Mammary epithelial cell (primary cell): ENCODE data around the gene APOA4.

Source experiments
- EZH2 ChIP-seq: IDR thresholded peaks from 2 replicates; pipeline ENCODE4 v1.6.1; 2012; ENCODE audit warnings: low read length, inconsistent platforms, borderline replicate concordance
- TF ChIP-seq, protein P1 (sequence below), 2 donors: IDR thresholded peaks in 1 of 2; conservative IDR thresholded peaks in 1 of 2; 2 replicates each; pipeline ENCODE4 v1.5.1; 2011 to 2012; ENCODE audit warnings: inconsistent platforms in 2 of 2, low read length in 2 of 2, mild to moderate bottlenecking in 2 of 2, control low read depth in 1 of 2, low read depth in 1 of 2; ENCODE audit not compliant: insufficient read depth in 1 of 2; ENCODE audit errors: extremely low read depth in 1 of 2

GRCh38 chr11:116826751-116827431, 3.8 kb upstream of the APOA4 start:
- TF ChIP-seq, protein P1, sequence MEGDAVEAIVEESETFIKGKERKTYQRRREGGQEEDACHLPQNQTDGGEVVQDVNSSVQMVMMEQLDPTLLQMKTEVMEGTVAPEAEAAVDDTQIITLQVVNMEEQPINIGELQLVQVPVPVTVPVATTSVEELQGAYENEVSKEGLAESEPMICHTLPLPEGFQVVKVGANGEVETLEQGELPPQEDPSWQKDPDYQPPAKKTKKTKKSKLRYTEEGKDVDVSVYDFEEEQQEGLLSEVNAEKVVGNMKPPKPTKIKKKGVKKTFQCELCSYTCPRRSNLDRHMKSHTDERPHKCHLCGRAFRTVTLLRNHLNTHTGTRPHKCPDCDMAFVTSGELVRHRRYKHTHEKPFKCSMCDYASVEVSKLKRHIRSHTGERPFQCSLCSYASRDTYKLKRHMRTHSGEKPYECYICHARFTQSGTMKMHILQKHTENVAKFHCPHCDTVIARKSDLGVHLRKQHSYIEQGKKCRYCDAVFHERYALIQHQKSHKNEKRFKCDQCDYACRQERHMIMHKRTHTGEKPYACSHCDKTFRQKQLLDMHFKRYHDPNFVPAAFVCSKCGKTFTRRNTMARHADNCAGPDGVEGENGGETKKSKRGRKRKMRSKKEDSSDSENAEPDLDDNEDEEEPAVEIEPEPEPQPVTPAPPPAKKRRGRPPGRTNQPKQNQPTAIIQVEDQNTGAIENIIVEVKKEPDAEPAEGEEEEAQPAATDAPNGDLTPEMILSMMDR (conservative IDR thresholded peaks at IDR 0.05 in 1 of 2, IDR thresholded peaks at IDR 0.05 in 1 of 2; ENCODE audit: extremely low read depth in 1 of 2, insufficient read depth in 1 of 2, low read depth in 1 of 2, low read length in 2 of 2), result no peak
- TF ChIP-seq EZH2, result no peak
